H1 (cell line): ENCODE data around the gene ADAMTS17. TPM values are rescaled to one million over a fixed set of nuclear protein-coding genes. Genes with fewer than 3 reads are reported as not detected.

Experiments used
- BACH1 ChIP-seq: IDR thresholded peaks from 2 replicates; pipeline ENCODE4 v1.6.1; 2012; ENCODE audit warnings: low read length, improper control_type of control experiment
- SIX5 ChIP-seq: IDR thresholded peaks from 2 replicates; pipeline ENCODE4 v1.6.1; 2011; ENCODE audit warnings: mild to moderate bottlenecking, low read depth, low read length
- SUZ12 ChIP-seq: fragments of 200-600 bp; sonication (generic); IDR thresholded peaks from 2 replicates; pipeline ENCODE4 v1.6.1; 2012; ENCODE audit warnings: mild to moderate bottlenecking, inconsistent platforms, low read length, moderate library complexity, mixed read lengths
- polyA plus RNA-seq, 7 experiments: library from polyadenylated mRNA; depleted of rRNA in 3 of 7; stranded (reverse) in 5 of 7; unstranded in 2 of 7; fragments of >200 nt in 5 of 7; fragments of 200-250 nt in 2 of 7; gene quantifications; 1 replicate in 5 of 7; 2 replicates in 1 of 7; 4 replicates in 1 of 7; pipeline versions ENCODE4 v1.2.1 to v1.2.3, GENCODE V29; 2011 to 2013; ENCODE audit warnings: missing spikeins in 2 of 7, mixed read lengths in 2 of 7
- total RNA-seq: library from RNA; stranded (reverse); fragmentation: NEBNext Ultra II Directional; extraction: Animal tissue kit (Norgen Biotek cat#: 25700); gene quantifications from 2 replicates; pipeline ENCODE4 v1.2.1, GENCODE V29; 2021

Gene ADAMTS17
- total and polyA plus RNA-seq, 2 of the 8 experiments (the other 6 are each of a cell fraction or from before 2014, with no cell fraction given), result 0.51 to 1.7 TPM

GRCh38 chr15:100109486-100110035 lies 232.2 kb downstream of the ADAMTS17 start (continued):
- TF ChIP-seq BACH1 (no peak), SIX5 (no peak), SUZ12 (no peak)
